SH-SY5Y (cell line): Measurements from ENCODE around the gene SERPINB6.

Source experiments
- GATA2 ChIP-seq: IDR thresholded peaks from 2 replicates; pipeline ENCODE4 v1.6.1; 2011; ENCODE audit warnings: mild to moderate bottlenecking, low read depth, low read length
- GATA3 ChIP-seq: IDR thresholded peaks from 2 replicates; pipeline ENCODE4 v1.6.1; 2011; ENCODE audit warnings: low read depth, mild to moderate bottlenecking, low read length, moderate library complexity

SERPINB6 gene

GRCh38 chr6:2971420-2972218 lies at the start of gene SERPINB6:
TSS of gene SERPINB6 (minus strand) at chr6:2971567. CDS start at chr6:2959332, 12,235 bp downstream.
- TF ChIP-seq GATA2 (no peak), GATA3 (no peak)

GRCh38 chr6:3019749-3020320 lies 48.5 kb upstream of the SERPINB6 start:
- TF ChIP-seq GATA2: no peak
- TF ChIP-seq GATA3: no peak

- TF ChIP-seq GATA3 (no peak), GATA2 (no peak)
Observed at GRCh38 chr6:3019065-3019464, 47.7 kb upstream of the SERPINB6 start.

- TF ChIP-seq GATA3: no peak
- TF ChIP-seq GATA2: no peak
Observed at GRCh38 chr6:3017304-3017703, 45.9 kb upstream of the SERPINB6 start.

GRCh38 chr6:3016473-3017280 lies 45.3 kb upstream of the SERPINB6 start:
- no peak for TF ChIP-seq GATA3
- TF ChIP-seq GATA2: no peak

GRCh38 chr6:3015144-3015543 lies 43.8 kb upstream of the SERPINB6 start:
- no peak for TF ChIP-seq GATA2
- TF ChIP-seq GATA3: no peak

- TF ChIP-seq GATA3: no peak
- no peak for TF ChIP-seq GATA2
Observed at GRCh38 chr6:3014675-3015066, 43.3 kb upstream of the SERPINB6 start.

- TF ChIP-seq GATA2: no peak
- TF ChIP-seq GATA3: no peak
Observed at GRCh38 chr6:3013901-3014674, 42.7 kb upstream of the SERPINB6 start.

- no peak for TF ChIP-seq GATA3
- no peak for TF ChIP-seq GATA2
Observed at GRCh38 chr6:3013486-3013885, 42.1 kb upstream of the SERPINB6 start.

GRCh38 chr6:3011592-3011991 lies 40.2 kb upstream of the SERPINB6 start:
- no peak for TF ChIP-seq GATA3
- TF ChIP-seq GATA2: no peak

- TF ChIP-seq GATA2: no peak
- no peak for TF ChIP-seq GATA3
Observed at GRCh38 chr6:3011158-3011557, 39.8 kb upstream of the SERPINB6 start.

- TF ChIP-seq GATA2: no peak
- TF ChIP-seq GATA3: no peak
Observed at GRCh38 chr6:3009930-3010329, 38.6 kb upstream of the SERPINB6 start.

- TF ChIP-seq GATA2 (no peak), GATA3 (no peak)
Observed at GRCh38 chr6:3007571-3007970, 36.2 kb upstream of the SERPINB6 start.

GRCh38 chr6:3006476-3006875 lies 35.1 kb upstream of the SERPINB6 start:
- TF ChIP-seq GATA2 (no peak), GATA3 (no peak)
